Progenitor cell of endocrine pancreas (in vitro differentiated cells): Measurements from ENCODE around the gene KCP. TPM values are rescaled to one million over a fixed set of nuclear protein-coding genes. Genes with fewer than 3 reads are reported as not detected.
A peak's percentile ranks its signal among the peaks of the same experiment; 100 is the strongest.

Experiments
- DNase-seq: peaks from one replicate; pipeline ENCODE4 v3.0.0; 2021; ENCODE audit warnings: low spot score; ENCODE audit not compliant: unreplicated experiment
- H3K27ac Mint-ChIP-seq: 2 replicates; pipeline ENCODE4 v1.8.0; 2021; ENCODE audit warnings: mild to moderate bottlenecking, moderate library complexity, mixed read lengths
- H3K27me3 Mint-ChIP-seq: 2 replicates; pipeline ENCODE4 v1.8.0; 2021; ENCODE audit warnings: mixed read lengths
- H3K36me3 Mint-ChIP-seq: 2 replicates; pipeline ENCODE4 v1.8.0; 2022; ENCODE audit warnings: mixed read lengths; ENCODE audit not compliant: insufficient read depth
- H3K4me1 Mint-ChIP-seq: 2 replicates; pipeline ENCODE4 v1.8.0; 2021; ENCODE audit warnings: low read depth, mixed read lengths
- H3K4me3 Mint-ChIP-seq: 2 replicates; pipeline ENCODE4 v1.8.0; 2021; ENCODE audit warnings: low read depth, mild to moderate bottlenecking, moderate library complexity, mixed read lengths
- H3K9me3 Mint-ChIP-seq: 2 replicates; pipeline ENCODE4 v1.8.0; 2021; ENCODE audit warnings: low read depth, mixed read lengths
- CTCF ChIP-seq: fragments of 200-600 bp; sonication (generic); IDR thresholded peaks from one replicate; pipeline ENCODE4 v1.5.0; 2021; ENCODE audit warnings: antibody characterized with exemption, mild to moderate bottlenecking; ENCODE audit not compliant: unreplicated experiment
- total RNA-seq: library from RNA; stranded (reverse); gene quantifications from 2 replicates; pipeline ENCODE4 v1.2.1, GENCODE V29; 2021

Gene KCP
- total RNA-seq, 1 donor from 2014 or later = 8.5 TPM

GRCh38 chr7:128937647-128938543 is 27.4 kb upstream of the KCP start, which contains the start of gene IRF5:
Gene IRF5, plus strand, starts transcription at chr7:128937927. Its CDS starts 4,155 bp downstream, at chr7:128942082.
- no peaks in the 10 kb centered on the region for H3K9me3 Mint-ChIP-seq
- peaks cover 4% of the 10 kb centered on the region for H3K4me1 Mint-ChIP-seq

GRCh38 chr7:128937271-128937646 is 26.8 kb upstream of the KCP start:
- Mint-ChIP-seq H3K27ac (no peak overlapping the region), H3K27me3 (peaks cover 57% of the 10 kb centered on the region), H3K9me3 (no peaks in the 10 kb centered on the region), H3K4me1 (peaks cover 4% of the 10 kb centered on the region), H3K36me3 (no peaks in the 10 kb centered on the region), H3K4me3 (peak overlapping the region; percentile 70)
- TF ChIP-seq CTCF = no peak
- DNase-seq = no peak

More at GRCh38 chr7:128937647-128938543, 27.4 kb upstream of the KCP start, which contains the start of gene IRF5:
- peak within 1 kb of the TSS; percentile 70 for H3K4me3 Mint-ChIP-seq
- DNase-seq = peak; percentile 29
- peak; percentile 4 for TF ChIP-seq CTCF
- no peaks in the 10 kb centered on the region for H3K36me3 Mint-ChIP-seq
- H3K27ac Mint-ChIP-seq = no peak within 1 kb of the TSS
- peaks cover 57% of the 10 kb centered on the region for H3K27me3 Mint-ChIP-seq

GRCh38 chr7:128936798-128937197 is 26.3 kb upstream of the KCP start:
- Mint-ChIP-seq H3K4me3 (peak overlapping the region; percentile 70), H3K36me3 (no peaks in the 10 kb centered on the region), H3K27ac (no peak overlapping the region), H3K9me3 (no peaks in the 10 kb centered on the region), H3K27me3 (peaks cover 57% of the 10 kb centered on the region), H3K4me1 (peaks cover 4% of the 10 kb centered on the region)
- TF ChIP-seq CTCF = no peak
- no peak for DNase-seq

GRCh38 chr7:128935342-128935730 is 24.8 kb upstream of the KCP start:
- H3K9me3 Mint-ChIP-seq = no peaks in the 10 kb centered on the region
- H3K27ac Mint-ChIP-seq = no peak overlapping the region
- no peak overlapping the region for H3K4me3 Mint-ChIP-seq
- DNase-seq = no peak
- TF ChIP-seq CTCF = no peak
- H3K36me3 Mint-ChIP-seq = no peaks in the 10 kb centered on the region
- peaks cover 47% of the 10 kb centered on the region for H3K27me3 Mint-ChIP-seq
- peaks cover 4% of the 10 kb centered on the region for H3K4me1 Mint-ChIP-seq

GRCh38 chr7:128934361-128935341 is 24.1 kb upstream of the KCP start:
- H3K4me1 Mint-ChIP-seq = peaks cover 4% of the 10 kb centered on the region
- no peak for DNase-seq
- no peak for TF ChIP-seq CTCF
- no peaks in the 10 kb centered on the region for H3K36me3 Mint-ChIP-seq
- no peak overlapping the region for H3K27ac Mint-ChIP-seq
- peaks cover 40% of the 10 kb centered on the region for H3K27me3 Mint-ChIP-seq
- no peak overlapping the region for H3K4me3 Mint-ChIP-seq
- no peaks in the 10 kb centered on the region for H3K9me3 Mint-ChIP-seq
